NCI-H345 treated with DMSO at 0.1 percent for 48 hours (cell line): ENCODE results near the gene CCDC158.
"Not testable (repeated sequence)": the region's sequence is repeated elsewhere in the genome, so short reads cannot be mapped to it uniquely, and the experiment has no call there.

Experiments
- DNase-seq: peaks from one replicate; lab custom pipeline; 2025; ENCODE audit not compliant: unreplicated experiment; lab: John Stamatoyannopoulos, UW

CCDC158 gene

DNA sequence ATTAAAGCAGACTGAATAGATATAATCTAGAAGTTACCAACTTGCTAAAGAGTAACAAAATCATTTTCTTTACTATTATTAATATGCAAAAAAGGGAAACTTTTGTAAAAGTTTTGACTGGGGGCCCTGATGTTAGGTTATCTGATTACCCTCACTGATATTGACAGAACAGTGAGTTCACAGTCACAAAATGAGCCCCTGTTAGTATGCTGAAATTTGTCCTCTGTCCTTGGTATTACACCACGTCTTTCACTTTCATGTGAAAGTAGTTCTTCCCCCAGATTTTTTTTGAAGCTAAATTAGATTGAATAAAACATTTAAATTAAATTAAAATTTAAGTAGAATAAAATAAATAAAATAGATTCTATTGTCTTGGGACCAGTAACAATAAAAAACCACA, 108.5 kb downstream of the CCDC158 start:
- DNase-seq: no peak

DNA sequence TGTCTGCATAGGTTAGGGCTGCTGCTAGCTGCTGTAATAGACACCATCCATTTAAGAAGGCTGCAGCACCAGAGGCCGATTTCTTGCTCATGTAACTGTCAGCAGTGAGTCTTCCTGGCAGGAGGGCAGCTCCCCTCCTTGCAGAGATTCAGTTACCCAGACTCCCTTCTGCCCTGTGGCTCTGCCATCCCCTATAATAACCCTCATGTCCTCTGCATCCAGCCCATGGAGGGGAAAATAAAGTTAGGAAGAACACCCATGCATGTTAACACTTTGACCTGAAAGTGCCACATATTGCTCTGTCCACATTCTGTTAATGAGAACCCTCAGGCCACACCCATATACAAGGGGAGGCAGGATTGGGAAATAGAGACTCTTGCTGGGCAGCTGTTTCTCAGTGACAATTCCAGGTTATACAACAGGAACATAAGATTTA, 109.0 kb downstream of the CCDC158 start:
- no peak for DNase-seq

DNA sequence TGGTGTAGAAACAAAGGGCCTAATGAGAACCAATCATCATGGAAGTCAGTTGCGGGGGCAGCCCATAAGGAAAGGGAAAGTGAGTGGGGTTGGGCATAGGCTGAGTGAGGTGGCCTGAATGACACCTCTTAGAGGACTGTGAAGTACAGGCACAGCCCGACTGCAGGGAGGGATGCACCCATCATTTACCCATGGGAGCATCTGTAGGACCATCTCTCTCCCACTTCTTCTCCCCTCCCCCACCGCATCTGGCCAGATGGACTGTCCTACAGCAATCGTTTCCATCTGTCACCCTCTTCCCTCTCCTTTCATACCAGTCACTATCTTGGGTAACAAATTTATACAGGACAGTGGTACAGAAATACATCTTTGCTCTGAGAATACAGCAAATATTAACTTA, 110.3 kb downstream of the CCDC158 start:
- DNase-seq: no peak

DNA sequence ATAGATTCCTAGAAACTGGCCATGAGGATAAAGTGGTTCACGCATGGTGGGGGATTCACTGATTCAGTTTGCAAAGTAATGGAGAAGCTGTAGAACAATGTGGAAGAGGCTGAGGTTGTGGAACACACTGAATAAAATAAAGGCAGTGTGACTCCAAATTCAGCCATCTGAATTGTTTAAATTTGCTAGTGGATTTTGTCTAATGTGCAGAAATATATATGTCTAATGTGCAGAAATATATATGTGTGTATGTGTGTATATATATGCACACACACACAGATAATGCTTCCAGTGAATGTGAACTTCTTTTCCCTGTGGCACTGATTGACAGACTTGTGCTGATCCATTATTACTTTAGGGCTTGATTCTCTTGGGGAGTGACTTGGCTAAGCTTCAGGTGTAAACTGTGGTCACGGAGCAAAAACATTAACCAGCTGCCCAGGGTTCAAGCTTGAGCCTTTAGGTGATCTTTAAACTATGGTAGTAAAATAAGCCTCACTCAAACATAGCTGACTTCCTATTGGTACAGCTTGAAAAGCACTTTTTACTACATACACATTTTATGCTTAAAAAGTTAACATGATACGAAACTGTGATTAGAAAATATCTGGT, 110.9 kb downstream of the CCDC158 start:
- DNase-seq: no peak

DNA sequence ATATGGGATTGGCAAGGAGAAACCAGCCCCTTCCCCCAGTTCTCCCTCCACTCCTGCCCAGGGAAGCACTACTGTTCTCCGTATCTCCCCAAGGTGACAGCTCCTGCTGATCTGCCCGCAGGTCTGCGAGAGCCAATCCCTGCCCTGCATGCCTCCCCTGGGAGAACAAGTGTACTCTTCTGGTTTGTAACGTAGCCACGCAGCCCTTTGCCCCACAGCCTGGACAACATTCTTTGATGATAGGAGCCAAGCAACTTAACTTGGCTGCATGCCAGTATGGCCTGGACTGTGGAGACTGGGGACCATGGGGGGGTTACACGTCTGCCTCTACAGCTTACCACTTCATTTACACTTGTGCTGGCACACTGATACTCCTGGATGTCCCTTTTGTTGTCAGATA, 112.4 kb downstream of the CCDC158 start:
- no peak for DNase-seq

DNA sequence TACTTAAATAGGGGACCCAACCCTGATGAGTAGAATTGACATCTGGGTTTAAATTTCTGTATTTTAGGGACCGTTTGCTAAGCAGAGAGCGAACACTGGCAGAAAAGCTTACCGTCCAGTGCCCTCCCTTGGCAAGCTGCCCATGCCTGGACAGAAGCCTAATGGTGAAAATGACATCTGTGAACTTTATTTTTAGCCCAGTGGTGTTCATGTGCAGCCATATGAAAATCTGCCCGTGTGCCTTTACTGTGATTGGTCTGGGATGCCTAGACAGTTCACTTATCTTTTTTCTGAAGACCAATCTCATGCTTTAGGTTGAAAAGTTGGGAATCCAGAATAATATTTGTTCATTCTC, 113.3 kb downstream of the CCDC158 start:
- DNase-seq: no peak

DNA sequence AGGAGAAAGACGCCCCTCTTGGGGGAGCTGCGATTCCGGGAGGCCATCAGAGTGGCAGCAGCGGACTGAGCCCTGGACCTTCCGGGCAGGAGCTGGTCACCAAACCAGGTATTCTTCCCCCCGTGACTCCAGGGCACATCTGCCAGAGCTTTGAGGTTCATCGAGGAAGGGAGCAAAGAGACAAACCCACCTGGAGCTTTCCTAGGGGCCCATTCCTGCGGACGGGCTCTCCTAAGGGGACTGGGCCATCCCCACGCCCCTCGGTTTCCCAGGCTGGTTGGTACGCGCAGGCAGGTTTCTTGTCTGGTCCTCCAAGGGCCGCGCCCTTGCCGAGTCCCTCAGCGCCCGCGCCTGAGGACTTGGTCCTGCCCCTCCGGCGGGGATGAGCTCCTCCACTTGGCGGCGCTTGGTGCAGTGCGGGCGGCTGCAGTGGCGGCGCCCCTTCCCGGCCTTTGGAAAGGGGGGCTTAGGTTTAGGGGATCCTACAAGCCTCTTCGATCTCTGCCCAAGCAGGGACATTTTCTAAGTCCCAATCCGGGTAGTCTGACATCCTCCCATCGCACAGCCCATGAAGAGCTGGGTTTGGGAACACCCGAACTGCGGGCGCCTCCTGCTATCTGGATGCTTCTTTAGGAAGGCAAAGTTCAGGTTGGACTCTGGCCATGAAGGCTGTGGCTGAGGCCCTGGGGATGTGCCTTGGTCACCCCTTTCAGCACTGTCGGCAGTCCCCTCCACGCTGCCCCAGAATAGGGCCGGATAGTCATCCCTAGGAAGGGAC, 113.9 kb downstream of the CCDC158 start:
- no peak for DNase-seq

DNA sequence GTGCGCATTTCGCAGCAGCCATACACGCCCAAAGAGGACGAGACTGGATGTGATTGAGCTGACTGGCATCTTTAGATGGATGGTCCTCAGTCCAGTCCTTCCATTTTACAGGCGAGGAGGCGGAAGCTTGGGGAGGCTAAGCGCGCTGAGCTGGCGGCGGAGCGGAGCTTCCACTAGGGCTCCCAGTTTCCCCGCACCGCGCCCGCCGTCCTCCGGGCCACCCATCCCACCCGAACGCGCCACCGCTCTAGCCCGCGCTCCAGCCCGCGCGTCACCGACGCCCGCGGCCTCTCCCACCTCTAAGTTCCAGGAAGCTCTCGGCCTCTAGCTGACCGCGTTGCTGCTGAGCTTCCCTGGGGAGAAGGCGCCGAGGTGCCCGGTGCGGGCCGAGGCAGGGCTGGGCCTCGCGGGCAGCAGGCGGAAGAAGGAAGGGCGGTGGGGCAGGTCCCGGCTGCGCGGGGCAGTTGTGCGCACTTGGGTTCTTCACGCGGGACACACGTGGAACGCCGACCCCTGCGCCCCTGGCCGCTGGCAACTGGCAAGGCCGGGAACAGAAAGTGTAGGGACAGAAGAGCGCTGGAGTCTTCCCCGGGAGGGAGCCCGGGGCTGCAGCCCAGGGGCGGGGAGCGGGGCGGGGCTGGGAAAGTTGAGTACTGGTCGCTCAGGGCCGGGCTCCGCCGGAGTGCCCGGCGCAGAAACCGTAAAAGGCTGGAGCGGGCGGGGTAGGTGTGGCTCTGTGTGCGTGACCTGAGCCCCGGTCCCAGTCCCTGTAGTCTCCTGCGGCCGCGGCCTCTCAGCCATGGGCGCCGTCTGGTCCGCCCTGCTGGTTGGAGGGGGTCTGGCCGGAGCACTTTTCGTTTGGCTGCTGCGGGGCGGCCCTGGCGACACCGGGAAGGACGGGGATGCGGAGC, 114.7 kb downstream of the CCDC158 start, which contains the start of gene STBD1:
STBD1 (plus strand) TSS at position 763 of the 911 bp plus-strand sequence; CDS start at position 800, 37 bp downstream.
- no peak for DNase-seq

DNA sequence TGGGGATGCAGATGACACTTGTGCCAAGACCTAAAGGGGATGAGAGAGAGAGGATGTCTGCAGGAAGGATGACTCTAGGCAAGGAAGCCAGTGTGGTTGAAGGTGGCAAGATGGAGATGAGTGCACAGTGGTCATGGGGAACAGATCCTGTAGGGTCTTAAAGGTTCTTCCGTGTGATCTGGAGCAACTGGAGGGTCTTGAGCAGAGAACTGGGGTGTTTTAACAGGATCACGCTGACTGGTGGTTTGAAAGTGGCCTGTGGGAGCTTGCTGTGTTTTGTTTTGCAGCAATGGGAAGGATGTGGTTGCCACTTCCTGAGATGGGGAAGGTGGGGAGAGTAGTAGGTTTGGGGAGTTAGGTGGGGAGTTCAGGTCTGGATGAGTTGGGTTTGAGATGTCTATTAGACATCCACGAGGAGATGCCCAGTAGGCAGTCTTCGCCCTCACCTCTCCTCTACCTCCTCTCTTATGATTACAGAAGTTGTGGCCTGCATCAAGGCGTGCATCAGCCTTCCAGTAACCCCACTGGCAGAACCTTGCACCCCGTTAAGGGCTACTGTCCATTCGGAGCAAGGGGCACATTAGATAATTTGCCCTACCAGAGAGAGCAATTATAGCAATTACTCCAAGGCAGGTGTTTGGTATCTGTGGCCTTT, 115.8 kb downstream of the CCDC158 start:
- no peak for DNase-seq

DNA sequence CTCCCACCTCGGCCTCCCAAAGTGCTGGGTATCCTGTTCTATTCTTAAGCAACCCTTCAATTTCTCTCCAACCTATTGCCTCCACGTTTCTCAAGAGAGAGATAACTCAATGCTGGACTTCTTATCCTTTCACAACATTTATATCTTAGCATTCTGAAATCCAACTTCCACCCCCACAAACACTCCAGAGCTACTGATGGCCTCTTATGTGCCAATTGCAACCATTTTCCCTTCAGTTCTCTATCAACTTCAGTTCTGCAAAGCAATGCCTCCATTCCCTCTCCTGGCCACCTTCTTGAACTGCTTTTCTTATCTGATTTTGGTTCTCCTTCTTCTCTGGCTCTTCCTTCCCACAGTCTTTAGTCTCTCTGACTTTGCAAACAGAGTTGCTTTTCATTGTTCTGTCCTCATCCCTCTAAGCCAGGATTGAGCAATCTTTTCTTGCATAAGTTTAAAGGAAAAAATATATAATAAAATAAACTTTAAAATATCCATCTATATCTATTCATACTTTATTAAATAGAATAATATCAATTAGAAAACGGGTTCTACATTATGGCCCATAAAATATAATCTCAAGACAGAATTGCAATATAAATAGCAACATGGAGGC, 118.0 kb downstream of the CCDC158 start:
- no peak for DNase-seq

DNA sequence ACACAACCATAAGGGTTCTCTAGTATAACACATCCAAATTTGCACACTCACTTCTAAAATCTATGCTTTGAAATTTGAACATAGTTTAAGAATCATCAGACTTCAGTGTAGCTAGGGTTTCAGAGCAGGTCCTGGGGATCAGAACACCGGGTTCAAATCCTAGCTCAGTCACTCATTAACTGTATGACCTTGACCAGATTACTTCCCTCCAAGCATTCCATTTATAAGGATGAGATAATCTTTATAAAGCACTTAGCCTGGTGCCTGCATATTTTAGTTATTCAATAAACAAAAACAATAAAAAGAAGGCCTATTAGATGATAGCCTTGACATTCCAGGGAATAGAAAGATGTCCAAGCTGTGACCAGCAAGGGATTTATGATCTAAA, 119.2 kb downstream of the CCDC158 start:
- no peak for DNase-seq

DNA sequence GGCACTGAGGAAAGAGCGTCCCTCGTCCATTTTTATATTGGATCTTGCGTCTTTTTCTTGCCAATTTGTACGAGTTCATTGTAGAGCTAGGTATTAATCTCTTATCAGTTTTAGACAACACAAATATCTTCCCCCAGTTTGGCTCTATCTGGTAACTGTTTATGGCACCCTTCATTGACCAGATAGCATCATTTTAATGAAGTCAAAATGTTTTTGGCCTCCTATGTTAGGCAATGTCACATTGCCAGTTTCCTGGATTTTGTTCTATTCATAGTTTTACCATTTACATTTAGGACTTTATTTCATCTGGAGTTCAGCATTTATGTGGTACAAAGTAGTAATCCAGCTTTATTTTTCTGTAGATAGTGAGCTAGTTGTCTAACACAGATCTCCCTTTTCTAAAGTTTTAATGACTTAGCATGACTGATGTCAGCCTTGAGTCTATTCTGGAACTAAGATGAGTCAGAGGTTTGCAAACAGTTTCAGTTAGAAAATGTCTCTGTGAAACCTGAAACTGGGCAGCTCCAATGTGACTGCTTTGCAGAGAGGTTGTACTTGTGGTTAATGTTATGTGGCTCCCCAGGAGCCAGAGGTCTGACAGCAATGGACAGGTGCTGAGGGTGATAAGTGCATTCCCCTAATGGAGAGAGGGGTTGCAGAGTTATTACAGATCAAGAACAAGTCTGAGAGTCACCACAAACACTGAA, 119.7 kb downstream of the CCDC158 start:
- no peak for DNase-seq

DNA sequence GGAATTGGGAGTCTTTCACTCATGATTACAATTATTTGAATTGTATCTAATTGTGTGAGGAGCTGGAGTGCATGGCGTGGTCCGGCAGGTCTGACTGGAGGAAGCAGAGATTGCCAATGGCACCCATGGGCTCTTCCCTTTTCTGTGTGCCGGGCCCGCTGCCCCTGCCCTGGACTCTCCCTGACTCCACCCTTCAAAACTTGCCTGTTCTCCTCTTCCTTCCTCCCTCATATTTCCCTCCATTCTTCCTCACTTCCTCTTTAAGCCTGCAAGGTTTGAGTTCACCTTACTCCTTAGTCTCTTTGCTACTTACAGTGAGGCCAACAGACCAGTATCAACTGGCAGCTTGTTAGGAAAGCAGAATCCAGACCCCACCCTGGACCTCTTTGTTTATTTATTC, 120.9 kb downstream of the CCDC158 start:
- DNase-seq: no peak

DNA sequence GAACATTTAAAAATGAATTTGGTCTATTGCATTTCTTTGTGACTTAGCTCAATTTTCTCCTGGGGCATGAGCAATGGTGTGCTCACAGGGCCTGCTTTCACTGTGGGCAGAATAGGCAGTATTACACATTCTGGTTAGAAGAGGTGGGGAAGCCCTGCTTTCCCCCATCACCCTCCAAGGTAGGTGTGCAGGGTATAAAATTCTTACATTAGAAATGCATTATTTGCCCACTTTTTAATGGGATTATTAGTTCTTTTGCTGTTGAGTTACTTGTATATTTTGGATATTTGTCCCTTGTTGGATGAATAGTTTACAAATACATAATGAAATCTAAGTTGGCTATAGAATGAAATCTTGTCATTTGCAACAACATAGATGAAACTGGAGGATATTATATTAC, 122.7 kb downstream of the CCDC158 start:
- no peak for DNase-seq

DNA sequence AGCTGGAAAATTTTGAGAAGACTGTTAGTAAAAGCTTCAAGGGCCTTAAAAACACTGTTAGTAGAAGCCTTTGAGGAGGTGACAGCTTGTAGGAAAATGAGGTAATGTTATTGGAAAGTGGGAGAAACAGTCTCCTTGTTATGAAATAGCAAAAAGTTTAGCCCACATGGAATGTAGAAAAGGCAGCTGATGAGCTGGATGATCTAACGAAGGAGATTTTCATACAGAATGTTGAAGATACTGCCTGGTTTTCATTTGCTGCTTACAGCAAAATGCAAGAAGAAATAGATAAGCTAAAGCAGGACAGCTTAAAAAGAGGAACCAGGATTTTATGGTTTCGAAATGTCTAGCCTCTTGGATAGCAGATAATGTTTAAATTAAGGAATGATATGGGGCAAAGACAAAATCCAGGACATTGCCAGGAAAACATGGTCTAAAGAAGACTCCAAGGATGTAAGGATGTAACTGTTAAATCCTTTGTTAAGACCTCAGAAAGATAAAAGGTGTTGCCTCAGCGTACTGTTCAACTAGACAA, 124.6 kb downstream of the CCDC158 start:
- no peak for DNase-seq

DNA sequence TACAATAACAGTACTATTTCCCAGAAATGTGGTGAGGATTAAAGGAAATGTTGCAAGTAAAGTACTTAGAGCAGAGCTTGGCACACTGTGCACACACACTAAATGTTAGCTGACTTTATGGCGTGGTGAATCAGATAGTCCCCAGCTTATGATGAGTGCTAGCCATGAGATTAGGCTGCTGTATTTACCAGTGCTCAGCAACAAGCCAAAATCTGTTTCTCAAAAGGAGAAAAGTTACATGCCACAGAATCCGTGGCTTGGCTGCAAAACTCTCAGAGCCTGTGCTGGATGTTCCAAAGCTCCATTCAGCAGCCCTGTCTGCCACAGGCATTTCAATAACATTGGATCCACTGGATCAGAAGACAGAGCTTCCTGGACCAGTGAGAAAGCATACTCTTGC, 127.2 kb downstream of the CCDC158 start:
- no peak for DNase-seq

DNA sequence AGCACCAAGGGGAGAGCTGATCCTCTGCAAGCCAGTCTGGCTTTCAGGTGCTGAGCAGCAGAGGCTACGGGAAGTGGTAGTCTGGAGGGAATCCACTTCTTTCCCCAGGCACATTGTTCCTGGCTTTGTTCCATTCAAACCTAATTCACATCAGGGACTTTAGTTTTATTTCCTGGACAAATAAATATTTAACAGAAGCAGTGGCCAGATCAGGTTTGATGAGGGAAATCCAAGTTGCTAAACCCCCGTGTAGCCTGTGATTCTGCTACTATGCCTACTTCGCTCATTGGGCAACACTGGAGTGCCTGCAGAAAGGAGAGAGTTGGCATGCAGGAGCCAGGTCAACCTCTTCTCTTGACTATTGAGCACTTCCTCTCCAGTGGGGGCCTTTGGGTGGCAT, 128.2 kb downstream of the CCDC158 start:
- DNase-seq: no peak

DNA sequence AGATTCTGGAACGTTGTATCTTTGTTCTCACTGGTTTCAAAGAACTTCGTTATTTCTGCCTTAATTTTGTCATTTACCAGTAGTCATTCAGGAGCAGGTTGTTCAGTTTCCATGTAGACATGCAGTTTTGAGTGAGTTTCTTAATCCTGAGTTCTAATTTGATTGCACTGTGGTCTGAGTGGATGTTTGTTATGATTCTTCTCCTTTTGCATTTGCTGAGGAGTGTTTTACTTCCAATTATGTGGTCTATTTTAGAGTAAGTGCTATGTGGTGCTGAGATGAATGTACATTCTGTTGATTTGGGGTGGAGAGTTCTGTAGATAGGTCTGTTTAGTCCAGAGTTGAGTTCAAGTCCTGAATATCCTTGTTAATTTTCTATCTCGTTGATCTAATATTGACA, 133.1 kb downstream of the CCDC158 start:
- not testable (repeated sequence) for DNase-seq

DNA sequence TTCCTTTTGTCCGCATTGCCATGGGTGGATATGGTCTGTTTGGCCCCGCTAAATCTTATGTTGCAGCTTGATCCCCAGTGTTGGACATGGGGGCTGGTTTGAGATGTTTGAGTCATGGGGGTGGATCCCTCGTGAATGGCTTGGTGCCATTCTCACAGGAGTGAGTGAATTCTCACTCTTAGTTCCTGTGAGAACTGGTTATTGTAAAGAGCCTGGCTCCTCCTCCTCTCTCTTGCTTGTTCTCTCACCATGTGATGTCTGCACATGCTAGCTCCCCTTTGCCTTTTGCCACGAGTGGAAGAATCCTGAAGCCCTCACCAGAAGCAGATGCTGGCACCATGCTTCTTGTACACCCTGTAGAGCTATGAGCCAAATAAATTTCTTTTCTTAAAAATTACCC, 137.0 kb downstream of the CCDC158 start:
- no peak for DNase-seq
